OCI-LY3 (cell line): Measurements from ENCODE around the gene SWSAP1.

Experiments used
- H2AFZ ChIP-seq: fragments of 200-600, 300-600 bp; shearing (Covaris generic); 2 replicates; pipeline ENCODE4 v1.6.0; 2014; ENCODE audit warnings: antibody characterized with exemption, low read depth, low read length
- H3K27ac ChIP-seq: fragments of 200-600, 300-600 bp; sonication (generic); 2 replicates; pipeline ENCODE4 v1.5.1; 2014; ENCODE audit warnings: mild to moderate bottlenecking, low read length, moderate library complexity, mixed read lengths
- H3K27me3 ChIP-seq: fragments of 200-600, 300-600 bp; sonication (generic); 2 replicates; pipeline ENCODE4 v1.6.1; 2014; ENCODE audit warnings: low read depth, low read length, mixed read lengths
- H3K36me3 ChIP-seq: fragments of 200-600, 300-600 bp; sonication (generic); replicated peaks from 2 replicates; pipeline ENCODE3; 2014; ENCODE audit warnings: low read depth, low read length, mixed read lengths
- H3K4me1 ChIP-seq: fragments of 300-600, 200-600 bp; sonication (generic); 2 replicates; pipeline ENCODE4 v1.6.1; 2014; ENCODE audit warnings: low read length, mixed read lengths
- H3K4me2 ChIP-seq: fragments of 200-600, 300-600 bp; sonication (generic); 2 replicates; pipeline ENCODE4 v1.6.1; 2014; ENCODE audit warnings: low read length, mixed read lengths
- H3K4me3 ChIP-seq: fragments of 300-600, 200-600 bp; sonication (generic); 2 replicates; pipeline ENCODE4 v1.5.1; 2014; ENCODE audit warnings: antibody characterized with exemption, mild to moderate bottlenecking, low read length, moderate library complexity
- H3K79me2 ChIP-seq: fragments of 300-600, 200-600 bp; shearing (Covaris generic); 2 replicates; pipeline ENCODE4 v1.6.1; 2014; ENCODE audit warnings: mild to moderate bottlenecking, low read length, mixed read lengths
- H3K9ac ChIP-seq: fragments of 300-600, 200-600 bp; shearing (Covaris generic); 2 replicates; pipeline ENCODE4 v1.6.0; 2014; ENCODE audit warnings: mild to moderate bottlenecking, low read length, moderate library complexity
- H3K9me3 ChIP-seq: fragments of 200-600, 300-600 bp; shearing (Covaris generic); 2 replicates; pipeline ENCODE4 v1.6.1; 2014; ENCODE audit warnings: low read length, mixed read lengths; ENCODE audit not compliant: insufficient read depth
- H4K20me1 ChIP-seq: fragments of 200-600, 300-600 bp; sonication (generic); 2 replicates; pipeline ENCODE4 v1.6.1; 2016; ENCODE audit warnings: low read length, mixed read lengths; ENCODE audit not compliant: insufficient read depth
- CTCF ChIP-seq: fragments of 200-600, 300-600 bp; sonication (generic); IDR thresholded peaks from 2 replicates; pipeline ENCODE4 v1.5.1; 2014; ENCODE audit warnings: antibody characterized with exemption, low read length, low read depth
- EZH2phosphoT487 ChIP-seq: fragments of 200-600 bp; shearing (Covaris generic); IDR thresholded peaks from 2 replicates; pipeline ENCODE4 v1.6.1; 2018; ENCODE audit warnings: antibody characterized with exemption, mixed run types, low read depth

Gene SWSAP1

GRCh38 chr19:11418094-11418548, 43.7 kb downstream of the SWSAP1 start:
- Histone ChIP-seq H3K9ac (no peak overlapping the region), H3K27ac (no peak overlapping the region), H2AFZ (no peak overlapping the region), H3K9me3 (no peaks in the 10 kb centered on the region), H3K27me3 (0 out of 2 replicates have a peak, but pooled peaks cover 3% of the 10 kb centered on the region), H3K4me1 (peaks cover 9% of the 10 kb centered on the region), H4K20me1 (no peaks in the 10 kb centered on the region), H3K4me2 (no peak overlapping the region), H3K4me3 (no peak overlapping the region), H3K79me2 (no peaks in the 10 kb centered on the region), H3K36me3 (no peaks in the 10 kb centered on the region)
- TF ChIP-seq CTCF (no peak), EZH2phosphoT487 (no peak)

GRCh38 chr19:11418549-11419506, 44.4 kb downstream of the SWSAP1 start, which contains the start of gene RGL3:
Gene RGL3 (minus strand): TSS chr19:11419314. CDS start chr19:11419278, 36 bp downstream.
- H3K27me3 ChIP-seq, result 0 out of 2 replicates have a peak, but pooled peaks cover 6% of the 10 kb centered on the region
- H3K4me1 ChIP-seq, result peaks cover 9% of the 10 kb centered on the region
- H3K4me3 ChIP-seq, result no peak within 1 kb of the TSS
- H2AFZ ChIP-seq, result no peak within 1 kb of the TSS
- no peak within 1 kb of the TSS for H3K4me2 ChIP-seq
- no peak within 1 kb of the TSS for H3K27ac ChIP-seq
- TF ChIP-seq EZH2phosphoT487 (no peak), CTCF (no peak)
- no peaks in the 10 kb centered on the region for H3K9me3 ChIP-seq
- H3K36me3 ChIP-seq, result no peaks in the 10 kb centered on the region
- no peaks in the 10 kb centered on the region for H4K20me1 ChIP-seq
- H3K79me2 ChIP-seq, result no peaks in the 10 kb centered on the region
- no peak within 1 kb of the TSS for H3K9ac ChIP-seq

- Histone ChIP-seq H3K36me3 (no peaks in the 10 kb centered on the region), H3K9me3 (no peaks in the 10 kb centered on the region), H3K4me1 (peaks cover 9% of the 10 kb centered on the region), H2AFZ (no peak overlapping the region), H3K9ac (no peak overlapping the region), H4K20me1 (no peaks in the 10 kb centered on the region), H3K79me2 (no peaks in the 10 kb centered on the region), H3K4me3 (no peak overlapping the region), H3K27ac (no peak overlapping the region), H3K4me2 (no peak overlapping the region), H3K27me3 (0 out of 2 replicates have a peak, but pooled peaks cover 6% of the 10 kb centered on the region)
- TF ChIP-seq EZH2phosphoT487 (no peak), CTCF (no peak)
Observed at GRCh38 chr19:11420429-11421370, 46.2 kb downstream of the SWSAP1 start.
